Stimulated activated CD8-positive, alpha-beta memory T cell treated with anti-CD3 and anti-CD28 coated beads, Interleukin-7, amount 100 ng/mL, for 1 hour (primary cell): ENCODE results near the gene CALR3.
"Not testable (repeated sequence)": the region's sequence is repeated elsewhere in the genome, so short reads cannot be mapped to it uniquely, and the experiment has no call there.

Source experiments
- DNase-seq, 2 donors: peaks; one replicate each; pipeline ENCODE4 v3.0.0-alpha.2; 2020; ENCODE audit warnings: low read depth in 2 of 2

Gene CALR3

GRCh38 chr19:16457954-16458331 is 38.0 kb downstream of the CALR3 start:
- no peak for DNase-seq

- DNase-seq: no peak
Observed at GRCh38 chr19:16457195-16457953, 38.6 kb downstream of the CALR3 start.

GRCh38 chr19:16456652-16457194 is 39.2 kb downstream of the CALR3 start:
- DNase-seq: no peak

- DNase-seq: no peak
Observed at GRCh38 chr19:16455489-16455888, 40.5 kb downstream of the CALR3 start.

- no peak for DNase-seq
Observed at GRCh38 chr19:16454351-16454918, 41.5 kb downstream of the CALR3 start.

- no peak for DNase-seq
Observed at GRCh38 chr19:16452325-16452724, 43.6 kb downstream of the CALR3 start.

GRCh38 chr19:16449330-16449961 is 46.5 kb downstream of the CALR3 start:
- DNase-seq: no peak

- not testable (repeated sequence) for DNase-seq
Observed at GRCh38 chr19:16448872-16449271, 47.1 kb downstream of the CALR3 start.

- peak in 1 of 2 donors; percentile 33 for DNase-seq
Observed at GRCh38 chr19:16446724-16447368, 49.1 kb downstream of the CALR3 start.

GRCh38 chr19:16446108-16446723 is 49.8 kb downstream of the CALR3 start:
- no peak for DNase-seq

GRCh38 chr19:16445238-16446107 is 50.5 kb downstream of the CALR3 start:
- no peak for DNase-seq

GRCh38 chr19:16444269-16444600 is 51.7 kb downstream of the CALR3 start:
- no peak for DNase-seq

GRCh38 chr19:16442386-16443276 is 53.3 kb downstream of the CALR3 start:
- no peak for DNase-seq

- no peak for DNase-seq
Observed at GRCh38 chr19:16441661-16442162, 54.3 kb downstream of the CALR3 start.

- no peak for DNase-seq
Observed at GRCh38 chr19:16436780-16437332, 59.1 kb downstream of the CALR3 start.

GRCh38 chr19:16435999-16436650 is 59.8 kb downstream of the CALR3 start:
- DNase-seq: no peak

- DNase-seq: peak in 1 of 2 donors; percentile 9
Observed at GRCh38 chr19:16435238-16435917, 60.6 kb downstream of the CALR3 start.

GRCh38 chr19:16433986-16434385 is 62.0 kb downstream of the CALR3 start:
- no peak for DNase-seq
